ENCODE results near the gene ZNF565. TPM values are rescaled to one million over a fixed set of nuclear protein-coding genes. Genes with fewer than 3 reads are reported as not detected.
A peak's percentile ranks its signal among the peaks of the same experiment; 100 is the strongest.

Gene ZNF565
- total and polyA plus RNA-seq, 2 of the 13 experiments (the other 11 are each of a cell fraction or from before 2014, with no cell fraction given) = 1.8 to 5.2 TPM

DNA sequence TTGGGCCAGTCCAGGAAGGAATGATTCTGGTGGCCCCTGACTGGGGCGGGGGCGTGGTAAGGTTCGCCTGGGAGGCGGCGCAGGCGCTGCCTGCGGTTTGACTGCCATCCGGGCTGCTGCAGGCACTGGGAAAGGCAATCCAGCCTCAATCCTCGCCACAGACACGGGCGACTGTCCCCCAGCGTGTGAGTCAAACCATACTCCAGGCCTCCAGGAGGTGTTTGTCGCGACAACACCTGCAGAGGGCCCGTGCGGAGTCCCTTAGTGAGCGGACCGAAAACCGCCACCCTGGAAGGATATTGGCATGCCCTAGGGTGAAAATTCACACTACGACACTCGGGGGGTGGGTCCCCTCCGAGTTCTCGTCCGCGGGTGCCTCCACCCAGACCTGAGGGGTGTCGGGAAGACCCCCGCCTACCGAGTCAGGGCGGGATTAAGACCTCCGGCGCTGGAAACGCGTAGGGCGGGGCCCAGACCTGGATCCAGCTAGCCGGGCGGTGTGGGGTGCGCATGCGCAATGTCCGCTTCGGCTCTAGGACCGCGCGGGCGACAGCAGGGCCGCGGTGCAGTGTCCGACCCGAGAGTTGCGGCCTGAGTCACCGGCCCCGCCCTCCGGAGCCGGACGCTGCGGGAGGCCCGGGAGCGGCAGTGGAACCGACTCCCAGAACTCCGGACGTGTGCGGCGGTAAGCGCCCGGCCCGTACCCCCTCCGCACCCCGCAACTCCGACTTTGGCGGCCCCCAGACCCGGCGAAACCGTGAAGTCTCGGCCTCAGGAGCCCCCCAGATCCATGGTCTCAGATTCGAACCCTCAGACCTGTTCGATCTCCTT is 74.8 kb downstream of the ZNF565 start, which contains the start of gene CAPNS1 (continued):
- TF ChIP-seq ZNF772 (CRISPR knock-in tag; IDR thresholded peaks at IDR 0.05) (no peak; the same call in 1 of the 2 replicates), SPEN (CRISPR knock-in tag; IDR thresholded peaks at IDR 0.05; ENCODE audit: low read depth) (peak; percentile 91), EHMT2 (IDR thresholded peaks at IDR 0.05; ENCODE audit: borderline replicate concordance, low read depth, low read length) (no peak), ZZZ3 (CRISPR knock-in tag; IDR thresholded peaks at IDR 0.05; ENCODE audit: borderline replicate concordance) (0 out of 2 replicates have a peak, but pooled peaks have one; percentile 43), HOXA5 (CRISPR knock-in tag; IDR thresholded peaks at IDR 0.05) (0 out of 2 replicates have a peak, but pooled peaks have one; percentile 47), ZNF331 (CRISPR knock-in tag; IDR thresholded peaks at IDR 0.05) (peak; percentile 60; the same call in 1 of the 2 replicates), PAWR (CRISPR knock-in tag; IDR thresholded peaks at IDR 0.05; ENCODE audit: borderline replicate concordance) (no peak), ZBTB38 (CRISPR knock-in tag; IDR thresholded peaks at IDR 0.05) (peak; percentile 62; the same call in 1 of the 2 replicates), ZNF383 (CRISPR knock-in tag; IDR thresholded peaks at IDR 0.05; ENCODE audit: borderline replicate concordance) (no peak), ZNF839 (CRISPR knock-in tag; IDR thresholded peaks at IDR 0.05; ENCODE audit: borderline replicate concordance) (peak; percentile 81; the same call in 1 of the 2 replicates), ZNF451 (CRISPR knock-in tag; IDR thresholded peaks at IDR 0.05) (peak; percentile 99), KLF16 (CRISPR knock-in tag; IDR thresholded peaks at IDR 0.05) (peak in 1 of 2 experiments; percentile 84; a peak in 2 of 4 replicates), HOXA3 (CRISPR knock-in tag; IDR thresholded peaks at IDR 0.05) (peak; percentile 80), ZSCAN9 (CRISPR knock-in tag; IDR thresholded peaks at IDR 0.05; ENCODE audit: borderline replicate concordance) (peak; percentile 43; the same call in 1 of the 2 replicates), ZNF850 (CRISPR knock-in tag; conservative IDR thresholded peaks at IDR 0.05) (no peak; the same call in 1 of the 2 replicates)
- TF ChIP-seq, protein P1, sequence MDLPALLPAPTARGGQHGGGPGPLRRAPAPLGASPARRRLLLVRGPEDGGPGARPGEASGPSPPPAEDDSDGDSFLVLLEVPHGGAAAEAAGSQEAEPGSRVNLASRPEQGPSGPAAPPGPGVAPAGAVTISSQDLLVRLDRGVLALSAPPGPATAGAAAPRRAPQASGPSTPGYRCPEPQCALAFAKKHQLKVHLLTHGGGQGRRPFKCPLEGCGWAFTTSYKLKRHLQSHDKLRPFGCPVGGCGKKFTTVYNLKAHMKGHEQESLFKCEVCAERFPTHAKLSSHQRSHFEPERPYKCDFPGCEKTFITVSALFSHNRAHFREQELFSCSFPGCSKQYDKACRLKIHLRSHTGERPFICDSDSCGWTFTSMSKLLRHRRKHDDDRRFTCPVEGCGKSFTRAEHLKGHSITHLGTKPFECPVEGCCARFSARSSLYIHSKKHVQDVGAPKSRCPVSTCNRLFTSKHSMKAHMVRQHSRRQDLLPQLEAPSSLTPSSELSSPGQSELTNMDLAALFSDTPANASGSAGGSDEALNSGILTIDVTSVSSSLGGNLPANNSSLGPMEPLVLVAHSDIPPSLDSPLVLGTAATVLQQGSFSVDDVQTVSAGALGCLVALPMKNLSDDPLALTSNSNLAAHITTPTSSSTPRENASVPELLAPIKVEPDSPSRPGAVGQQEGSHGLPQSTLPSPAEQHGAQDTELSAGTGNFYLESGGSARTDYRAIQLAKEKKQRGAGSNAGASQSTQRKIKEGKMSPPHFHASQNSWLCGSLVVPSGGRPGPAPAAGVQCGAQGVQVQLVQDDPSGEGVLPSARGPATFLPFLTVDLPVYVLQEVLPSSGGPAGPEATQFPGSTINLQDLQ (CRISPR knock-in tag; IDR thresholded peaks at IDR 0.05) = no peak
- TF ChIP-seq, protein P2, sequence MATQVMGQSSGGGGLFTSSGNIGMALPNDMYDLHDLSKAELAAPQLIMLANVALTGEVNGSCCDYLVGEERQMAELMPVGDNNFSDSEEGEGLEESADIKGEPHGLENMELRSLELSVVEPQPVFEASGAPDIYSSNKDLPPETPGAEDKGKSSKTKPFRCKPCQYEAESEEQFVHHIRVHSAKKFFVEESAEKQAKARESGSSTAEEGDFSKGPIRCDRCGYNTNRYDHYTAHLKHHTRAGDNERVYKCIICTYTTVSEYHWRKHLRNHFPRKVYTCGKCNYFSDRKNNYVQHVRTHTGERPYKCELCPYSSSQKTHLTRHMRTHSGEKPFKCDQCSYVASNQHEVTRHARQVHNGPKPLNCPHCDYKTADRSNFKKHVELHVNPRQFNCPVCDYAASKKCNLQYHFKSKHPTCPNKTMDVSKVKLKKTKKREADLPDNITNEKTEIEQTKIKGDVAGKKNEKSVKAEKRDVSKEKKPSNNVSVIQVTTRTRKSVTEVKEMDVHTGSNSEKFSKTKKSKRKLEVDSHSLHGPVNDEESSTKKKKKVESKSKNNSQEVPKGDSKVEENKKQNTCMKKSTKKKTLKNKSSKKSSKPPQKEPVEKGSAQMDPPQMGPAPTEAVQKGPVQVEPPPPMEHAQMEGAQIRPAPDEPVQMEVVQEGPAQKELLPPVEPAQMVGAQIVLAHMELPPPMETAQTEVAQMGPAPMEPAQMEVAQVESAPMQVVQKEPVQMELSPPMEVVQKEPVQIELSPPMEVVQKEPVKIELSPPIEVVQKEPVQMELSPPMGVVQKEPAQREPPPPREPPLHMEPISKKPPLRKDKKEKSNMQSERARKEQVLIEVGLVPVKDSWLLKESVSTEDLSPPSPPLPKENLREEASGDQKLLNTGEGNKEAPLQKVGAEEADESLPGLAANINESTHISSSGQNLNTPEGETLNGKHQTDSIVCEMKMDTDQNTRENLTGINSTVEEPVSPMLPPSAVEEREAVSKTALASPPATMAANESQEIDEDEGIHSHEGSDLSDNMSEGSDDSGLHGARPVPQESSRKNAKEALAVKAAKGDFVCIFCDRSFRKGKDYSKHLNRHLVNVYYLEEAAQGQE (IDR thresholded peaks at IDR 0.05; ENCODE audit: borderline replicate concordance in 1 of 2, low read depth in 1 of 2, low read length in 2 of 2) = no peak; a peak in 1 of 4 replicates
- TF ChIP-seq, protein P3, sequence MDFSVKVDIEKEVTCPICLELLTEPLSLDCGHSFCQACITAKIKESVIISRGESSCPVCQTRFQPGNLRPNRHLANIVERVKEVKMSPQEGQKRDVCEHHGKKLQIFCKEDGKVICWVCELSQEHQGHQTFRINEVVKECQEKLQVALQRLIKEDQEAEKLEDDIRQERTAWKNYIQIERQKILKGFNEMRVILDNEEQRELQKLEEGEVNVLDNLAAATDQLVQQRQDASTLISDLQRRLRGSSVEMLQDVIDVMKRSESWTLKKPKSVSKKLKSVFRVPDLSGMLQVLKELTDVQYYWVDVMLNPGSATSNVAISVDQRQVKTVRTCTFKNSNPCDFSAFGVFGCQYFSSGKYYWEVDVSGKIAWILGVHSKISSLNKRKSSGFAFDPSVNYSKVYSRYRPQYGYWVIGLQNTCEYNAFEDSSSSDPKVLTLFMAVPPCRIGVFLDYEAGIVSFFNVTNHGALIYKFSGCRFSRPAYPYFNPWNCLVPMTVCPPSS (IDR thresholded peaks at IDR 0.05) = no peak
- TF ChIP-seq, protein P4, sequence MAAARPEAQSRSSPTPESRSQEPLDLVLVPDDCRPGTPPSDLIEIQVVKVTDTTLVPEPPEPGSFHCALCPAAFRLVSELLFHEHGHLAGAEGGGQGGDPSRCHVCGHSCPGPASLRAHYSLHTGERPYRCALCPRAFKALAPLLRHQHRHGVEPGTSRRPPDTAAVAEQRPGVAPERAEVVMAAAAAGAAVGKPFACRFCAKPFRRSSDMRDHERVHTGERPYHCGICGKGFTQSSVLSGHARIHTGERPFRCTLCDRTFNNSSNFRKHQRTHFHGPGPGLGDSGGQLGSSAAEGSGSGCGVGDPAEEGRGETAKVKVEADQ (CRISPR knock-in tag; IDR thresholded peaks at IDR 0.05; ENCODE audit: borderline replicate concordance) = no peak
- TF ChIP-seq, protein P5, sequence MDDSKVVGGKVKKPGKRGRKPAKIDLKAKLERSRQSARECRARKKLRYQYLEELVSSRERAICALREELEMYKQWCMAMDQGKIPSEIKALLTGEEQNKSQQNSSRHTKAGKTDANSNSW (CRISPR knock-in tag; IDR thresholded peaks at IDR 0.05; ENCODE audit: borderline replicate concordance) = no peak

Measured in HepG2 (cell line).